Neural cell (in vitro differentiated cells): ENCODE results near the gene CEP350. TPM values are rescaled to one million over a fixed set of nuclear protein-coding genes. Genes with fewer than 3 reads are reported as not detected.

Experiments
- H2AFZ ChIP-seq: fragments of 200-600, 300-800 bp; sonication (generic), shearing (Covaris generic); 2 replicates; pipeline ENCODE4 v1.6.0; 2014; ENCODE audit warnings: low read depth, mild to moderate bottlenecking, antibody characterized with exemption, low read length, moderate library complexity
- H3F3A ChIP-seq: fragments of 200-600 bp; shearing (Covaris generic); 2 replicates; pipeline ENCODE4 v1.6.1; 2016; ENCODE audit warnings: mild to moderate bottlenecking, moderate library complexity, mixed read lengths, antibody characterized with exemption, low read length; ENCODE audit not compliant: insufficient read depth, poor library complexity, severe bottlenecking
- H3K27ac ChIP-seq: fragments of 200-600, 300-800 bp; sonication (generic), shearing (Covaris generic); 2 replicates; pipeline ENCODE4 v1.5.1; 2014; ENCODE audit warnings: mild to moderate bottlenecking, low read length, moderate library complexity
- H3K27me3 ChIP-seq: fragments of 300-800, 200-600 bp; sonication (generic), shearing (Covaris generic); 2 replicates; pipeline ENCODE4 v1.6.0; 2014; ENCODE audit warnings: mild to moderate bottlenecking, low read depth, low read length, moderate library complexity; ENCODE audit not compliant: insufficient read depth
- H3K36me3 ChIP-seq: fragments of 300-800, 200-600 bp; sonication (generic), shearing (Covaris generic); 2 replicates; pipeline ENCODE4 v1.5.1; 2014; ENCODE audit warnings: mild to moderate bottlenecking, antibody characterized with exemption, low read length, moderate library complexity; ENCODE audit not compliant: insufficient read depth
- H3K4me2 ChIP-seq: fragments of 300-800, 200-600 bp; sonication (generic), shearing (Covaris generic); 2 replicates; pipeline ENCODE4 v1.6.0; 2014; ENCODE audit warnings: mild to moderate bottlenecking, low read length
- H3K4me3 ChIP-seq: fragments of 300-800, 200-600 bp; sonication (generic), shearing (Covaris generic); 2 replicates; pipeline ENCODE4 v1.5.1; 2014; ENCODE audit warnings: mild to moderate bottlenecking, low read length, moderate library complexity
- H3K79me2 ChIP-seq: fragments of 200-600 bp; shearing (Covaris generic); replicated peaks from 2 replicates; pipeline ENCODE4 v1.6.0; 2014; ENCODE audit warnings: mild to moderate bottlenecking, low read length, moderate library complexity; ENCODE audit not compliant: insufficient read depth
- H3K9ac ChIP-seq: fragments of 300-800, 200-600 bp; sonication (generic), shearing (Covaris generic); 2 replicates; pipeline ENCODE4 v1.6.1; 2016; ENCODE audit warnings: mild to moderate bottlenecking, low read length, mixed read lengths
- H3K9me2 ChIP-seq: fragments of 200-600 bp; shearing (Covaris generic); 2 replicates; pipeline ENCODE4 v1.6.1; 2016; ENCODE audit warnings: mild to moderate bottlenecking, low read length, mixed read lengths; ENCODE audit not compliant: insufficient read depth
- H3K9me3 ChIP-seq: fragments of 200-600, 300-800 bp; sonication (generic), shearing (Covaris generic); 2 replicates; pipeline ENCODE4 v1.6.1; 2016; ENCODE audit warnings: mild to moderate bottlenecking, mixed run types, low read length, moderate library complexity, mixed read lengths
- H4K20me1 ChIP-seq: fragments of 200-600 bp; shearing (Covaris generic); 2 replicates; pipeline ENCODE4 v1.6.1; 2016; ENCODE audit warnings: mild to moderate bottlenecking, mixed run types; ENCODE audit not compliant: insufficient read depth
- EP300 ChIP-seq: fragments of 450-650 bp; conservative IDR thresholded peaks from 2 replicates; pipeline ENCODE4 v1.6.1; 2014; ENCODE audit warnings: antibody characterized with exemption, mild to moderate bottlenecking, moderate library complexity; ENCODE audit not compliant: poor library complexity, severe bottlenecking
- EZH2 ChIP-seq: fragments of 200-600, 300-800 bp; shearing (Covaris generic), sonication (generic); IDR thresholded peaks from 2 replicates; pipeline ENCODE4 v1.6.1; 2014; ENCODE audit warnings: antibody characterized with exemption, low read length, borderline replicate concordance, mild to moderate bottlenecking; ENCODE audit not compliant: insufficient read depth, poor library complexity, severe bottlenecking
- MXI1 ChIP-seq: fragments of 450-650 bp; conservative IDR thresholded peaks from 2 replicates; pipeline ENCODE4 v1.6.1; 2014; ENCODE audit warnings: antibody characterized with exemption, mild to moderate bottlenecking; ENCODE audit not compliant: poor library complexity, severe bottlenecking
- POLR2AphosphoS5 ChIP-seq: IDR thresholded peaks from 2 replicates; pipeline ENCODE4 v1.6.1; 2012
- RAD21 ChIP-seq: fragments of 450-650 bp; conservative IDR thresholded peaks from 2 replicates; pipeline ENCODE4 v1.6.1; 2014; ENCODE audit warnings: antibody characterized with exemption, mild to moderate bottlenecking, moderate library complexity
- REST ChIP-seq: IDR thresholded peaks from 2 replicates; pipeline ENCODE4 v1.6.1; 2012; ENCODE audit warnings: borderline replicate concordance
- SMC3 ChIP-seq: fragments of 450-650 bp; conservative IDR thresholded peaks from 2 replicates; pipeline ENCODE4 v1.6.1; 2014; ENCODE audit warnings: antibody characterized with exemption, mild to moderate bottlenecking, moderate library complexity; ENCODE audit not compliant: poor library complexity
- TAF1 ChIP-seq: IDR thresholded peaks from 2 replicates; pipeline ENCODE4 v1.6.1; 2012; ENCODE audit warnings: low read depth
- polyA plus RNA-seq: library from polyadenylated mRNA; depleted of rRNA; stranded (reverse); fragments of >200 nt; gene quantifications from 2 replicates; pipeline ENCODE4 v1.2.3, GENCODE V29; 2014
- TF ChIP-seq, protein P1 (sequence below): fragments of 450-650 bp; IDR thresholded peaks from 2 replicates; pipeline ENCODE4 v1.5.1; 2014; ENCODE audit warnings: antibody characterized with exemption, mild to moderate bottlenecking, moderate library complexity; ENCODE audit not compliant: poor library complexity, severe bottlenecking

Gene CEP350
- polyA plus RNA-seq, 1 donor from 2014 or later: 28.1 TPM

DNA sequence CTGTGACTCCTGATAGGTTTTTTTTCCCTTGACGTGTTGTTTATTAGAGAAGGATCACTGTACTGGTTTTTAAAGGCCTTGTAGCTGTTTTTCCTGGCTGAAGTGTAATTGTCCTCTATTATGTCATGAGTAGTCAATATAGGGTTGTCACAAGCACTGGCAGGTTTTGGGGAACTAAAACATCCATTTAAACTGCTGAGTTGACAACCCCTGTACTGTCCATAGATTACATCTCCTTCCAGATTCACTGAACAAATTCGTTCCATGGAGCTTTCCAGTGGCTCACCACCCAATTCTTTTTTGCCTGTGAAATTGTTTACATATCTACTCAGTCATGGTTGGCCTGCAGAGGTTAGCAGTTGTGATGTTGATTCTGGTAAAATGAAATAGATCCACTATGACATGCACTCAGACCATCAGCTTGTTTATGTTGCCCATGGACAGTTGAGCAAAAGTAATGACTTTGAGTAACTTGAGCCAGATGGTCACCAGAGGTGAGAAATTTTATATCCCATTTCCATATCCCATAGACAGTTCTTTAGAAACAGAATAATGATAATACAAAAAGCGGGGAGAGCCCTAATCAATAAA, 140.2 kb downstream of the CEP350 start:
- no peaks in the 10 kb centered on the region for H3K9me3 ChIP-seq
- H3K9me2 ChIP-seq: no peaks in the 10 kb centered on the region
- H3K27ac ChIP-seq: no peak overlapping the region
- no peaks in the 10 kb centered on the region for H3F3A ChIP-seq
- no peaks in the 10 kb centered on the region for H3K79me2 ChIP-seq
- no peak overlapping the region for H3K4me2 ChIP-seq
- H2AFZ ChIP-seq: no peak overlapping the region
- H4K20me1 ChIP-seq: no peaks in the 10 kb centered on the region
- H3K9ac ChIP-seq: no peak overlapping the region
- TF ChIP-seq, protein P1, sequence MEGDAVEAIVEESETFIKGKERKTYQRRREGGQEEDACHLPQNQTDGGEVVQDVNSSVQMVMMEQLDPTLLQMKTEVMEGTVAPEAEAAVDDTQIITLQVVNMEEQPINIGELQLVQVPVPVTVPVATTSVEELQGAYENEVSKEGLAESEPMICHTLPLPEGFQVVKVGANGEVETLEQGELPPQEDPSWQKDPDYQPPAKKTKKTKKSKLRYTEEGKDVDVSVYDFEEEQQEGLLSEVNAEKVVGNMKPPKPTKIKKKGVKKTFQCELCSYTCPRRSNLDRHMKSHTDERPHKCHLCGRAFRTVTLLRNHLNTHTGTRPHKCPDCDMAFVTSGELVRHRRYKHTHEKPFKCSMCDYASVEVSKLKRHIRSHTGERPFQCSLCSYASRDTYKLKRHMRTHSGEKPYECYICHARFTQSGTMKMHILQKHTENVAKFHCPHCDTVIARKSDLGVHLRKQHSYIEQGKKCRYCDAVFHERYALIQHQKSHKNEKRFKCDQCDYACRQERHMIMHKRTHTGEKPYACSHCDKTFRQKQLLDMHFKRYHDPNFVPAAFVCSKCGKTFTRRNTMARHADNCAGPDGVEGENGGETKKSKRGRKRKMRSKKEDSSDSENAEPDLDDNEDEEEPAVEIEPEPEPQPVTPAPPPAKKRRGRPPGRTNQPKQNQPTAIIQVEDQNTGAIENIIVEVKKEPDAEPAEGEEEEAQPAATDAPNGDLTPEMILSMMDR: no peak
- TF ChIP-seq EP300 (no peak), POLR2AphosphoS5 (no peak), RAD21 (no peak), REST (no peak), EZH2 (no peak), MXI1 (no peak), SMC3 (no peak), TAF1 (no peak)
- H3K36me3 ChIP-seq: peaks cover 17% of the 10 kb centered on the region
- no peak overlapping the region for H3K4me3 ChIP-seq
- H3K27me3 ChIP-seq: no peaks in the 10 kb centered on the region

DNA sequence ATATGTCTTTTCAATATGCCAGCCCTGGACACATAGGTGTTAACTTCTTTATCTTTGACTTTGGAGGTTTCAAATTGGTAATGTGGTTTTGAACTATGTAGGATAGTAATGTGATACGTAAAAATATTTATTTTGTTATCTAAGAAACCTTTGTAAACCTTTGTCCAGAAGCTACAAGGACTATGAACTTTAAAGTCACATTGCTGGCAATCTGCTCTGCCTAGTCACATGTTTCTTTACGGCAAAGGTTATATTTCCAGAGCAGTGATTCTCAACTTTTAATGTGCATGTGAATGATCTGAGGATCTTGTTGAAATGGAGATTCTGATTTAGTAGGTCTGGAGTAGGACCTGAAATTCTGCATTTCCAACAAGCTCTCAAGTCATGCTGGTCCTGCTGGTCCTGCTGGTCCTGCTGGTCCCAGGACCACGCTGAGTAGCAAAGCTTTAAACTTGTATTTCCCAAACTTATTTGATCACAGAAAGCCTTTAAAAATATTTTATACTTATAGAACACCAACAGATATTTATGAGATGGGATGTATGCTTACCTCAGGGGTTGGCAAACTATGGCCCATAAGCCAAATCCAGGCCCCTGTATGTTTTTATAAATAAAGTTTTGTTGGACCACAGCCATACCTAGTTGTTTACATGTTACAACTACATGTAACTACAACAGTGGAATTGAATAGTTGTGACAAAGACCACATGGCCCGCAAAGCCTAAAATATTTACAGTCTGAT, 142.1 kb downstream of the CEP350 start:
- Histone ChIP-seq H4K20me1 (no peaks in the 10 kb centered on the region), H3K4me2 (no peak overlapping the region), H3K27ac (no peak overlapping the region), H3K9me3 (no peaks in the 10 kb centered on the region), H3F3A (no peaks in the 10 kb centered on the region), H3K79me2 (no peaks in the 10 kb centered on the region), H2AFZ (no peak overlapping the region), H3K9me2 (no peaks in the 10 kb centered on the region), H3K27me3 (no peaks in the 10 kb centered on the region), H3K9ac (no peak overlapping the region), H3K36me3 (peaks cover 14% of the 10 kb centered on the region), H3K4me3 (no peak overlapping the region)
- no peak for TF ChIP-seq EP300
- TF ChIP-seq REST: no peak
- TF ChIP-seq SMC3: no peak
- TF ChIP-seq TAF1: no peak
- no peak for TF ChIP-seq MXI1
- TF ChIP-seq, protein P1: no peak
- TF ChIP-seq EZH2: no peak
- no peak for TF ChIP-seq RAD21
- no peak for TF ChIP-seq POLR2AphosphoS5
